Mesothelial cell of epicardium (in vitro differentiated cells): Measurements from ENCODE around the gene TAPBPL. TPM values are rescaled to one million over a fixed set of nuclear protein-coding genes. Genes with fewer than 3 reads are reported as not detected.
A peak's percentile ranks its signal among the peaks of the same experiment; 100 is the strongest.

Source experiments
- DNase-seq, 2 experiments: peaks; one replicate each; pipeline ENCODE4 v3.0.0; 2021; ENCODE audit warnings: low spot score in 2 of 2; ENCODE audit not compliant: unreplicated experiment in 2 of 2
- H3K27ac Mint-ChIP-seq: 2 replicates; pipeline ENCODE4 v1.8.0; 2021; ENCODE audit warnings: mixed read lengths
- H3K27me3 Mint-ChIP-seq: 2 replicates; pipeline ENCODE4 v1.8.0; 2021; ENCODE audit warnings: low read depth, mixed read lengths
- H3K36me3 Mint-ChIP-seq: 2 replicates; pipeline ENCODE4 v1.8.0; 2021; ENCODE audit warnings: mixed read lengths
- H3K4me1 Mint-ChIP-seq: 2 replicates; pipeline ENCODE4 v1.8.0; 2021; ENCODE audit warnings: mixed read lengths
- H3K4me3 Mint-ChIP-seq: 2 replicates; pipeline ENCODE4 v1.8.0; 2021; ENCODE audit warnings: mild to moderate bottlenecking, moderate library complexity, mixed read lengths
- H3K9me3 Mint-ChIP-seq: 2 replicates; pipeline ENCODE4 v1.8.0; 2021; ENCODE audit warnings: mixed read lengths
- total RNA-seq: library from RNA; stranded (reverse); gene quantifications from 3 replicates; pipeline ENCODE4 v1.2.1, GENCODE V29; 2021
- TF ChIP-seq, protein P1 (sequence below): fragments of 200-600 bp; sonication (generic); IDR thresholded peaks from one replicate; pipeline ENCODE4 v1.5.0; 2021; ENCODE audit warnings: antibody characterized with exemption; ENCODE audit not compliant: unreplicated experiment

The TAPBPL gene
- total RNA-seq, 1 donor from 2014 or later, result 2.6 TPM

DNA sequence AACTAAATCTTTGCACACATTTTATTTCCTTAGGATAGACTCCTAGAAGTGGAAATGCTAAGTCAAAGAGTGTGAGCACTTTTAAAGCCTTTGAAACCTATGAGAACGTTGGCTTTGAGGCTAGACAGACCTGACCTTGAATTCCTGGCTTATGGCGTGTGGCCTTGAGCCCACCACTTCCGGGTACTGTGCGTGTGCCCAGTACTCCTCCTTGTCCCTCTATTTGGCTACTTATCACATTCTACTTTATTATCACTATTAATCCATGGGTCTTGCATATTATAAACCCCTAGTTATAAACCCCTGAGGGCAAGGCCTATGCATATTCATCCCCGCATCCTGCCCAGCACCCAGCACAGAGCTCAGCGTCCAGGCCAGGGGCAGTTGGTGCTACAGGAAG is 33.0 kb upstream of the TAPBPL start:
- H3K36me3 Mint-ChIP-seq, result peaks cover 5% of the 10 kb centered on the region
- no peaks in the 10 kb centered on the region for H3K27me3 Mint-ChIP-seq

GRCh38 chr12:6420364-6420763 is 31.5 kb upstream of the TAPBPL start:
- TF ChIP-seq, protein P1, sequence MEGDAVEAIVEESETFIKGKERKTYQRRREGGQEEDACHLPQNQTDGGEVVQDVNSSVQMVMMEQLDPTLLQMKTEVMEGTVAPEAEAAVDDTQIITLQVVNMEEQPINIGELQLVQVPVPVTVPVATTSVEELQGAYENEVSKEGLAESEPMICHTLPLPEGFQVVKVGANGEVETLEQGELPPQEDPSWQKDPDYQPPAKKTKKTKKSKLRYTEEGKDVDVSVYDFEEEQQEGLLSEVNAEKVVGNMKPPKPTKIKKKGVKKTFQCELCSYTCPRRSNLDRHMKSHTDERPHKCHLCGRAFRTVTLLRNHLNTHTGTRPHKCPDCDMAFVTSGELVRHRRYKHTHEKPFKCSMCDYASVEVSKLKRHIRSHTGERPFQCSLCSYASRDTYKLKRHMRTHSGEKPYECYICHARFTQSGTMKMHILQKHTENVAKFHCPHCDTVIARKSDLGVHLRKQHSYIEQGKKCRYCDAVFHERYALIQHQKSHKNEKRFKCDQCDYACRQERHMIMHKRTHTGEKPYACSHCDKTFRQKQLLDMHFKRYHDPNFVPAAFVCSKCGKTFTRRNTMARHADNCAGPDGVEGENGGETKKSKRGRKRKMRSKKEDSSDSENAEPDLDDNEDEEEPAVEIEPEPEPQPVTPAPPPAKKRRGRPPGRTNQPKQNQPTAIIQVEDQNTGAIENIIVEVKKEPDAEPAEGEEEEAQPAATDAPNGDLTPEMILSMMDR, result no peak
- H3K4me3 Mint-ChIP-seq, result no peak overlapping the region
- no peak for DNase-seq
- H3K27ac Mint-ChIP-seq, result no peak overlapping the region
- H3K36me3 Mint-ChIP-seq, result peaks cover 5% of the 10 kb centered on the region
- peaks cover 9% of the 10 kb centered on the region for H3K9me3 Mint-ChIP-seq
- no peaks in the 10 kb centered on the region for H3K27me3 Mint-ChIP-seq
- H3K4me1 Mint-ChIP-seq, result no peaks in the 10 kb centered on the region

More for the DNA sequence above, 33.0 kb upstream of the TAPBPL start:
- no peak overlapping the region for H3K4me3 Mint-ChIP-seq
- H3K9me3 Mint-ChIP-seq, result peaks cover 9% of the 10 kb centered on the region
- TF ChIP-seq, protein P1, result no peak
- H3K27ac Mint-ChIP-seq, result no peak overlapping the region
- no peak for DNase-seq
- H3K4me1 Mint-ChIP-seq, result no peaks in the 10 kb centered on the region

DNA sequence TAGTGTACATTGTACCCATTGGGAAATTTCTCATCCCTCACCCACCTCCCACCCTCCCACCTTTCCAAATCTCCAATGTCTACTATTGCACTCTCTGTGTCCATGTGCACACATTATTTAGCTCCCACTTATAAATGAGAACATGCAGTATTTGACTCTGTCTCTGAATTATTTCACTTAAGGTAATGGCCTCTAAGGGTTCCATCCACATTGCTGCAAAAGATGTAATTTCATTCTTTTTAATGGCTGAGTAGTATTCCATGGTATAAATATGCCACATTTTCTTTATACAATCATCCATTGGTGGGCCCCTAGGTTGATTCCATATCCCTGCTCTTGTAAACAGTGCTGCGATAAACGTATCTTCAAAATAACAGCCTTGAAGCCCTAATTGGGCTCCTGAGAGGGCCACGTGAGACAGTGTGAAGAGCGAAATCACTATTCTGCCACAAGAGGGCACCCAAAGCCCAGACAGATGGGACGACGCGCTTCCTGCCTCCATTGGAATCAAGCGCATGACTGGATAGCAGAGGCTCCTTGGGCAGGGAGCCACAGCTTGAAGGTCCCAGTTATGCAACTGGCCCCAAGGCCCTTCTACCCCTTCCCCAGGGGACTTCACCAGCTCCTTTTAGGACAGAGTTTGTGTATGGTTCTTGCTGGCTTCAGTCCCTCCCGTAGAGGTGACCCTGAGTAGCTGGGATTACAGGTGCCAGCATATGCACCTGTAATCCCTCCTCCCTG is 28.4 kb upstream of the TAPBPL start:
- Mint-ChIP-seq H3K27ac (no peak overlapping the region), H3K36me3 (no peaks in the 10 kb centered on the region), H3K4me1 (no peaks in the 10 kb centered on the region), H3K27me3 (no peaks in the 10 kb centered on the region), H3K4me3 (no peak overlapping the region), H3K9me3 (no peaks in the 10 kb centered on the region)
- TF ChIP-seq, protein P1, result peak; percentile 51
- DNase-seq, result peak in 1 of 2 experiments; percentile 65

DNA sequence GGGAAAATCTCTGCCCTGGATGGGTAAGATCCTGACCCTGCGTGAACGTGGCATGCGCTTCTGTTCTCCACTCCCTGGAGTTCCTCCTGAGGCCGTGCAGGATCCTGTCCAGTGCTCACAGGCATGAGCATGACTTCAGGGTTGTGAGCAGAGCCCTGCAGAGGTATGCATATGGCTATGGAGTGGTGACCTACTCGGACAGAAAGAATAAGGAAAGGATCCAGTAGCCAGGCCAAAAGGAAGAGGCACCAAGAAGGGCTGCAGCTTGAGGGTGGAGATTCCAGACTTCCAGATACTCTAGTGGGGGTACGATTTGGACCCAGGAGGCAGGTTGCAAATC is 27.9 kb upstream of the TAPBPL start:
- no peaks in the 10 kb centered on the region for H3K4me1 Mint-ChIP-seq
- H3K27me3 Mint-ChIP-seq, result no peaks in the 10 kb centered on the region
- TF ChIP-seq, protein P1, result no peak
- no peak overlapping the region for H3K27ac Mint-ChIP-seq
- H3K9me3 Mint-ChIP-seq, result no peaks in the 10 kb centered on the region
- no peak for DNase-seq
- no peak overlapping the region for H3K4me3 Mint-ChIP-seq
- no peaks in the 10 kb centered on the region for H3K36me3 Mint-ChIP-seq

DNA sequence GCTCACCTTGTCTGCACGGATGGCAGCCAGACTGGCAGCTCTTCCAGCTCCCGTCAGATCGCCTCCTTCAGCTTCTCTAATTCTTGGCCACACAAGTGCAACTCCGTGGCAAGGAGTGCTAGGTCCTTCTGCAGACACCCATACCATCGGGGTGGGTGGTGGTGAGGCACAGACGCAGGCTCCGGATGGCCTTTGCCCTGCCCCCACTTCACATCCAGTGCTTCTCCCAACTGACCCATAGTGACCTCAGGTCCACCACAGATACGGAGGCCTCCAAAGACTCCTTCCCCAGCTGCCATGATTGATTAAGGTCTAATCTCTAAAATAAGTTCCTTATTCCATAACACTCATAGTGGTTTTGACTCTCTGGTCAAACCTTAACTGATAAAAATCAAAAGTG is 27.0 kb upstream of the TAPBPL start:
- H3K9me3 Mint-ChIP-seq, result no peaks in the 10 kb centered on the region
- no peaks in the 10 kb centered on the region for H3K27me3 Mint-ChIP-seq
- DNase-seq, result no peak
- no peaks in the 10 kb centered on the region for H3K36me3 Mint-ChIP-seq
- TF ChIP-seq, protein P1, result no peak
- no peaks in the 10 kb centered on the region for H3K4me1 Mint-ChIP-seq
- H3K27ac Mint-ChIP-seq, result no peak overlapping the region
- H3K4me3 Mint-ChIP-seq, result no peak overlapping the region
